ENCODE measurements around the gene MCTP1.

Gene MCTP1

DNA sequence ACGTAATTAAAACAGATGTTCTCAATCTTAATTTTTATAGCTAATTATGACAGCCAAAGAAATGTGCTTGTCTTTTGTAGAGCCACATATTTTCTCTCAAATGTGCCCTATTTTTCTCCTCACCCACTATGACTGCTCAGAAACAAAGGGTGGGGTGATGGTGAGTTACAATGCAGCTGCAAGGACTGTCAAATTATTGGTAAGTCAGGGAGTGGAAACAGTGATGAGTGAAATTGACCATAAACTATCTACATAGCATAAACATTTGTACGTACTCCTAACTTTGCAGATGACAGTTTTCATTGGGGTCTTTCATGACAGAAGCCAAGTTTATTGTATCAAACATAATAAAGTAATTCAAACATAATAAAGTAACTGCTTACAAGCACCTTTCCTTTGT, 215.9 kb downstream of the MCTP1 start:
- CTCF ChIA-PET: no interaction called here
- POLR2A ChIA-PET (ENCODE audit: low non-redundant PET): interaction anchor here (0.6 kb wide), 1 partner anchor 9 kb away, joined by 3 read pairs; no protein-coding TSS in a partner anchor
- DNase-seq (ENCODE audit: low spot score): no peak
- TF ChIP-seq, protein P1, sequence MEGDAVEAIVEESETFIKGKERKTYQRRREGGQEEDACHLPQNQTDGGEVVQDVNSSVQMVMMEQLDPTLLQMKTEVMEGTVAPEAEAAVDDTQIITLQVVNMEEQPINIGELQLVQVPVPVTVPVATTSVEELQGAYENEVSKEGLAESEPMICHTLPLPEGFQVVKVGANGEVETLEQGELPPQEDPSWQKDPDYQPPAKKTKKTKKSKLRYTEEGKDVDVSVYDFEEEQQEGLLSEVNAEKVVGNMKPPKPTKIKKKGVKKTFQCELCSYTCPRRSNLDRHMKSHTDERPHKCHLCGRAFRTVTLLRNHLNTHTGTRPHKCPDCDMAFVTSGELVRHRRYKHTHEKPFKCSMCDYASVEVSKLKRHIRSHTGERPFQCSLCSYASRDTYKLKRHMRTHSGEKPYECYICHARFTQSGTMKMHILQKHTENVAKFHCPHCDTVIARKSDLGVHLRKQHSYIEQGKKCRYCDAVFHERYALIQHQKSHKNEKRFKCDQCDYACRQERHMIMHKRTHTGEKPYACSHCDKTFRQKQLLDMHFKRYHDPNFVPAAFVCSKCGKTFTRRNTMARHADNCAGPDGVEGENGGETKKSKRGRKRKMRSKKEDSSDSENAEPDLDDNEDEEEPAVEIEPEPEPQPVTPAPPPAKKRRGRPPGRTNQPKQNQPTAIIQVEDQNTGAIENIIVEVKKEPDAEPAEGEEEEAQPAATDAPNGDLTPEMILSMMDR (conservative IDR thresholded peaks at IDR 0.05; ENCODE audit: low read depth): no peak
- no peak overlapping the region for H3K27ac ChIP-seq

DNA sequence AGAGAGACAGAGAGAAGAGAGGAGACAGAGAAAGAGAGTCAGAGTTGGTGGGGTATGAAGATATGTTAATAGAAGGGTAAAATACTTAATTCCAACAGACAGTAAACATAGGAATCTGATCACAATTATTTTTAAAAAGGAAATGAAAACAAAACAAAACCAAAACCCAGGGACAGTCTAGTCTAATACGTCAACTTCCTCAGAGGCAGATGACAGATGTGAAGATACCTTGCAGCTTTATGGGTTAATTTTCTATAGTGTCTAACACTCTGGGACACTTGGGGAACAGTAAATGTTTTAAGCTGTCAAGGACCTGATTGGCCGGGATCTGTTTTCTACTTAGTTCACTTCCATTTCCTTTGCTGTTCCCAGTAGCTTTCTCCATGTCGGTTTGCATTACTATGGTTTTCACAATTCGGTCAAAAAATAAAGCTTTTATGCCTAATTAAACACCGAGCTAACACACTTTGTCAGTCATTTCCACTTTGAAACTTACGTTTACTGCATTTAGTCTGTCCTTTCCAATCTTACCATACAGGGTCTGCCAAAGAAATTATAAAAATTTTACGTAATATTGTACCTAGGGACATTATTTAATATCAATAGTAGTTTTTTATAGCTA, 216.5 kb downstream of the MCTP1 start:
- TF ChIP-seq, protein P1 (conservative IDR thresholded peaks at IDR 0.05; ENCODE audit: low read depth): no peak
- no peak for DNase-seq (ENCODE audit: low spot score)
- H3K27ac ChIP-seq: no peak overlapping the region
- POLR2A ChIA-PET (ENCODE audit: low non-redundant PET): no interaction called here
- CTCF ChIA-PET: no interaction called here

DNA sequence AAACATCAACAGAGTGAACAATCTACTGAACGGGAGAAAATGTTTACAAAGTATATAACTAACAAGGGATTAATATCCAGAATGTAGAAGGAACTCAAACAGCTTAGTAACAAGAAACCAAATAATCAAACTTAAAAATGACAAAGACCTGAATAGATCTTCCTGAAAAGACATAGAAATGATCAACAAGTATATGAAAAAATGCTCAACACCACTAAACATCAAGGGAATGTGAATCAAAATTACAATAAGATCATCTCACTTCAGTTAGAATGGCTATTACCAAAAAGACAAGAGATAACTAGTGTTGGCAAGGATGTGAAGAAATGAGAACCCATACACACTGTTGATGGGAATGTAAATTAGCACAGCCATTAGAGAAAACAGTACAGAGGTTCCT, 218.8 kb downstream of the MCTP1 start:
- ChIA-PET POLR2A (ENCODE audit: low non-redundant PET) (no interaction called here), CTCF (no interaction called here)
- TF ChIP-seq, protein P1 (conservative IDR thresholded peaks at IDR 0.05; ENCODE audit: low read depth): no peak
- H3K27ac ChIP-seq: no peak overlapping the region
- no peak for DNase-seq (ENCODE audit: low spot score)

DNA sequence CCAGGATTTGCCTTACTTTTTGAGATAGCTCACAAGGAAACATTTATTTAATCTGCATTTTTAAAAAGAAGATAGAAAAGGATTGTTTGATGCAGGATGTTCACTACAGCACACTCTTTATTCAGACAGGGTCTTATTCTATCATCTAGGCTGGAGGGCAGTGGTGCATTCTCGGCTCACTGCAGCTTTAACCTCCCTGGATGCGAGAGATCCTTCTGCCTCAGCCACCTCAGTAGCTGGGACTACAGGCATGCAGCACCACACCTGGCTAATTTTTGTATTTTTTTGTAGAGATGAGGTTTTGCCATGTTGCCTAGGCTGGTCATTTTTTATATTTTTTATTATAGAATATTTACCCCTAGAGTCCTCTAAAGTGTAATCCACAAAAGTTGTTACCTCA, 221.4 kb downstream of the MCTP1 start:
- no peak overlapping the region for H3K27ac ChIP-seq
- TF ChIP-seq, protein P1 (conservative IDR thresholded peaks at IDR 0.05; ENCODE audit: low read depth): no peak
- no peak for DNase-seq (ENCODE audit: low spot score)
- ChIA-PET POLR2A (ENCODE audit: low non-redundant PET) (no interaction called here), CTCF (no interaction called here)

DNA sequence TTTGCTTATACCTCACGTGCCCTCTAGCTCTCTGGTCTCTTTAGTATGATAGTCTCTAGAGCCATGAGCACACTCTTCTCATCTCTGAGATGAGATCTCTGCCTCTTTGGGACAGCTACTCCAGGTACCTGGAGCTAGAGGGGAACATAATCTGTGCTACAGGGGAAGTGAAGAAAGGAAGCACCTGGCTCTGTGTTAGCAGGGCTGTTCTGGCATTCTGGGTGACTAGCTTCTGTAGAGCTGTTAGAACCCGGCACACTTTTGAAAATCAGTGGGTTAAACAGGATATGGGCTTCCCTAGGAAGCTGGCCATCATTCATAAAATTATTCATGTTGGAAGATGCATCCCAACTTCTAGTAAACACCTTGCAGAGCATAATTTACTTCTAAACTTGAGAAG, 224.8 kb downstream of the MCTP1 start:
- TF ChIP-seq, protein P1 (conservative IDR thresholded peaks at IDR 0.05; ENCODE audit: low read depth): no peak
- CTCF ChIA-PET: no interaction called here

DNA sequence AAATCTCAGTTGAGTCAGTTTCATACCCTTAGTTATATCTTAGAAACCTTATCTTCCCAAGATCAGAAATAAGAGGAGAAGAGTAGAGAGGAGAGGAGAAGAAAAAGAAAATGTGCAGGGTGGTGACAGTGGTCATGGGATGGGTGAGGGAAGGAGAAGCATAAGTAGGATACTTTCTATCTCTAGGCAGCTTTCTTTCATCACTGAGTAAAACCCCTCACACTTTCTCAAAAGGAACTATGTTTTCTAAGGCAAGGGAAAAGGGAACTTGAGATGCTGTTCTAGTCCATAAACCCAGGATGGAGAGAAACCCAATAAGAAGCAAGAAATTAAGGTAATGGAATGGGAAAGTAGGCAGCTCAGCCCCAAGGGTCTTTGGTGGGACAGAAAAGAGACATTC, 225.3 kb downstream of the MCTP1 start:
- POLR2A ChIA-PET (ENCODE audit: low non-redundant PET): no interaction called here

More for the DNA sequence above, 224.8 kb downstream of the MCTP1 start:
- DNase-seq (ENCODE audit: low spot score): no peak
- no peak overlapping the region for H3K27ac ChIP-seq
- POLR2A ChIA-PET (ENCODE audit: low non-redundant PET): interaction anchor here (0.5 kb wide), 1 partner anchor 9 kb away, joined by 3 read pairs; no protein-coding TSS in a partner anchor

More for the DNA sequence above, 225.3 kb downstream of the MCTP1 start:
- CTCF ChIA-PET: no interaction called here
- no peak overlapping the region for H3K27ac ChIP-seq
- TF ChIP-seq, protein P1 (conservative IDR thresholded peaks at IDR 0.05; ENCODE audit: low read depth): no peak
- DNase-seq (ENCODE audit: low spot score): no peak

All from RWPE1 (cell line).